HepG2 (cell line): Measurements from ENCODE around the gene ALG14. TPM values are rescaled to one million over a fixed set of nuclear protein-coding genes. Genes with fewer than 3 reads are reported as not detected.

Experiments
- CBFB ChIP-seq: sonication (generic); formaldehyde crosslinking; IDR thresholded peaks from 2 replicates; pipeline ENCODE4 v1.4.0; 2020; ENCODE audit warnings: missing genetic modification reagents
- DMAP1 ChIP-seq: IDR thresholded peaks from 2 replicates; pipeline ENCODE4 v1.6.1; 2016
- KMT2B ChIP-seq: IDR thresholded peaks from 2 replicates; pipeline ENCODE4 v1.6.1; 2016; ENCODE audit warnings: missing genetic modification reagents, missing compliant biosample characterization
- MYNN ChIP-seq: sonication (generic); formaldehyde crosslinking; IDR thresholded peaks from 2 replicates; pipeline ENCODE4 v1.4.0; 2020; ENCODE audit warnings: mild to moderate bottlenecking, low read depth, missing genetic modification reagents
- MZF1 ChIP-seq: sonication (generic); formaldehyde crosslinking; IDR thresholded peaks from 2 replicates; pipeline ENCODE4 v1.8.1; 2023; ENCODE audit warnings: mild to moderate bottlenecking, missing genetic modification reagents, borderline replicate concordance
- RXRB ChIP-seq: IDR thresholded peaks from 2 replicates; pipeline ENCODE4 v1.6.1; 2016; ENCODE audit warnings: borderline replicate concordance, missing genetic modification reagents, missing compliant biosample characterization
- TSC22D2 ChIP-seq: sonication (generic); formaldehyde crosslinking; IDR thresholded peaks from 2 replicates; pipeline ENCODE4 v1.5.1; 2020; ENCODE audit warnings: missing genetic modification reagents, mild to moderate bottlenecking, borderline replicate concordance
- UBTF ChIP-seq: sonication (generic); formaldehyde crosslinking; IDR thresholded peaks from 2 replicates; pipeline ENCODE4 v1.4.0; 2020; ENCODE audit warnings: mild to moderate bottlenecking, missing genetic modification reagents
- ZBTB39 ChIP-seq: sonication (generic); formaldehyde crosslinking; IDR thresholded peaks from 2 replicates; pipeline ENCODE4 v1.5.0; 2020; ENCODE audit warnings: missing genetic modification reagents
- ZBTB7B ChIP-seq: sonication (generic); formaldehyde crosslinking; IDR thresholded peaks from 2 replicates; pipeline ENCODE4 v1.4.0; 2020; ENCODE audit warnings: missing genetic modification reagents
- ZEB1 ChIP-seq: IDR thresholded peaks from 2 replicates; pipeline ENCODE4 v1.6.1; 2012; ENCODE audit warnings: mild to moderate bottlenecking, low read depth, inconsistent platforms; ENCODE audit not compliant: insufficient replicate concordance
- ZKSCAN1 ChIP-seq: fragments of 150-350 bp; IDR thresholded peaks from 2 replicates; pipeline ENCODE4 v1.6.1; 2014; ENCODE audit warnings: low read length
- ZNF557 ChIP-seq: sonication (generic); formaldehyde crosslinking; IDR thresholded peaks from 2 replicates; pipeline ENCODE4 v1.4.0; 2020; ENCODE audit warnings: missing genetic modification reagents
- ZNF605 ChIP-seq: sonication (generic); formaldehyde crosslinking; IDR thresholded peaks from 2 replicates; pipeline ENCODE4 v1.8.0; 2022; ENCODE audit warnings: mild to moderate bottlenecking, missing genetic modification reagents
- ZNF740 ChIP-seq: sonication (generic); formaldehyde crosslinking; IDR thresholded peaks from 2 replicates; pipeline ENCODE4 v1.4.0; 2020; ENCODE audit warnings: missing genetic modification reagents
- ZNF773 ChIP-seq: sonication (generic); formaldehyde crosslinking; IDR thresholded peaks from 2 replicates; pipeline ENCODE4 v1.4.0; 2020; ENCODE audit warnings: missing genetic modification reagents, borderline replicate concordance
- ZNF781 ChIP-seq: sonication (generic); formaldehyde crosslinking; IDR thresholded peaks from 2 replicates; pipeline ENCODE4 v1.5.1; 2020; ENCODE audit warnings: borderline replicate concordance, mild to moderate bottlenecking, missing genetic modification reagents; ENCODE audit errors: not compliant biosample characterization
- ZSCAN21 ChIP-seq: sonication (generic); formaldehyde crosslinking; IDR thresholded peaks from 2 replicates; pipeline ENCODE4 v1.8.0; 2022; ENCODE audit warnings: mild to moderate bottlenecking, missing genetic modification reagents, moderate library complexity, borderline replicate concordance
- polyA plus RNA-seq, 8 experiments: library from polyadenylated mRNA; depleted of rRNA in 3 of 8; stranded (reverse) in 7 of 8; unstranded in 1 of 8; fragments of >200 nt; fragmentation: Illumina TruSeq in 4 of 8; extraction: Trizol in 4 of 8; gene quantifications; 2 replicates each; pipeline versions ENCODE4 v1.2.1 to v1.2.3, GENCODE V29; 2011 to 2016; ENCODE audit warnings: low read depth in 4 of 8, missing spikeins in 1 of 8, mixed read lengths in 1 of 8; ENCODE audit not compliant: insufficient read depth in 1 of 8
- total RNA-seq, 5 experiments: library from RNA; depleted of rRNA; stranded (reverse); fragments of >200 nt; fragmentation: Illumina TruSeq; extraction: Trizol; gene quantifications; 2 replicates each; pipeline ENCODE4 v1.2.3, GENCODE V29; 2016; ENCODE audit warnings: low read depth in 1 of 5
- TF ChIP-seq, protein P1 (sequence below): sonication (generic); formaldehyde crosslinking; IDR thresholded peaks from 2 replicates; pipeline ENCODE4 v1.5.0; 2020; ENCODE audit warnings: mild to moderate bottlenecking, missing genetic modification reagents
- TF ChIP-seq, protein P2 (sequence below): sonication (generic); formaldehyde crosslinking; conservative IDR thresholded peaks from 2 replicates; pipeline ENCODE4 v1.8.0; 2022; ENCODE audit warnings: low read depth, missing genetic modification reagents
- TF ChIP-seq, protein P3 (sequence below): sonication (generic); formaldehyde crosslinking; IDR thresholded peaks from 2 replicates; pipeline ENCODE4 v1.8.1; 2023; ENCODE audit warnings: mild to moderate bottlenecking, missing genetic modification reagents

Gene ALG14
- total and polyA plus RNA-seq, 2 of the 13 experiments (the other 11 are each of a cell fraction or from before 2014, with no cell fraction given), result 4.5 to 12.7 TPM

DNA sequence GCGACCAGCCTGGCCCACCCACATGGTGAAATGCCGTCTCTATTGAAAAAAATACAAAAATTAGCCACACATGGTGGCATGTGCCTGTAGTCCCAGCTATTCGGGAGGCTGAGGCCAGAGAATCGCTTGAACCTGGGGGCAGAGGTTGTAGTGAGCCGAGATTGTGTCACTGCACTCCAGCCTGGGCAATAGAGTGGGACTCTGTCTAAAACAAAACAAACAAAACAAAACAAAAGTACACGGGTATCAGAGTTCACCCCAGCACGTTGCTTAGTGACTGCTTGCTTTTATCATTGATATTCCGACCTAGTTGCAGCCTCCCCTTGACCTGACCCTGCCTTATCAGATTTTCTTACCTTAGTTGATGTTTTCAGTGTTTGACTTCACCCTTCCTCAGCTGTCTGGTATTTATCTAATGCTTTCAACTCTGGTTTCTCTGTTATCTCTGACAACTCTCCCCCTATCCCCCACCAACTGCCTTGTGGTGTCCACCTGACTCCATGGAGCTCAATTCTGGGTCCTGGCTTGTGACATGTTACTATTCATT, 49.5 kb upstream of the ALG14 start (continued):
- TF ChIP-seq ZSCAN21 (CRISPR knock-in tag) (0 out of 2 replicates have a peak, but pooled peaks have one; percentile 50), ZBTB7B (CRISPR knock-in tag) (peak; percentile 86; the same call in 1 of the 2 replicates), KMT2B (CRISPR knock-in tag) (no peak; the same call in 1 of the 2 replicates), RXRB (CRISPR knock-in tag) (peak; percentile 97), ZNF781 (CRISPR knock-in tag) (peak; percentile 79), ZNF557 (CRISPR knock-in tag) (no peak), TSC22D2 (CRISPR knock-in tag) (no peak; the same call in 1 of the 2 replicates), MYNN (CRISPR knock-in tag) (peak; percentile 71; the same call in 1 of the 2 replicates), ZNF740 (CRISPR knock-in tag) (no peak), ZEB1 (peak; percentile 26), CBFB (CRISPR knock-in tag) (0 out of 2 replicates have a peak, but pooled peaks have one; percentile 55), ZKSCAN1 (no peak), ZNF773 (peak; percentile 22; the same call in 1 of the 2 replicates), UBTF (CRISPR knock-in tag) (peak; percentile 64), ZBTB39 (CRISPR knock-in tag) (peak; percentile 75), ZNF605 (CRISPR knock-in tag) (peak; percentile 78), DMAP1 (CRISPR knock-in tag) (peak; percentile 64; the same call in 1 of the 2 replicates), MZF1 (CRISPR knock-in tag) (no peak)
- TF ChIP-seq, protein P1, sequence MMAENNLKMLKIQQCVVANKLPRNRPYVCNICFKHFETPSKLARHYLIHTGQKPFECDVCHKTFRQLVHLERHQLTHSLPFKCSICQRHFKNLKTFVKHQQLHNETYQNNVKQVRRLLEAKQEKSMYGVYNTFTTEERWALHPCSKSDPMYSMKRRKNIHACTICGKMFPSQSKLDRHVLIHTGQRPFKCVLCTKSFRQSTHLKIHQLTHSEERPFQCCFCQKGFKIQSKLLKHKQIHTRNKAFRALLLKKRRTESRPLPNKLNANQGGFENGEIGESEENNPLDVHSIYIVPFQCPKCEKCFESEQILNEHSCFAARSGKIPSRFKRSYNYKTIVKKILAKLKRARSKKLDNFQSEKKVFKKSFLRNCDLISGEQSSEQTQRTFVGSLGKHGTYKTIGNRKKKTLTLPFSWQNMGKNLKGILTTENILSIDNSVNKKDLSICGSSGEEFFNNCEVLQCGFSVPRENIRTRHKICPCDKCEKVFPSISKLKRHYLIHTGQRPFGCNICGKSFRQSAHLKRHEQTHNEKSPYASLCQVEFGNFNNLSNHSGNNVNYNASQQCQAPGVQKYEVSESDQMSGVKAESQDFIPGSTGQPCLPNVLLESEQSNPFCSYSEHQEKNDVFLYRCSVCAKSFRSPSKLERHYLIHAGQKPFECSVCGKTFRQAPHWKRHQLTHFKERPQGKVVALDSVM (CRISPR knock-in tag), result peak; percentile 98
- TF ChIP-seq, protein P2, sequence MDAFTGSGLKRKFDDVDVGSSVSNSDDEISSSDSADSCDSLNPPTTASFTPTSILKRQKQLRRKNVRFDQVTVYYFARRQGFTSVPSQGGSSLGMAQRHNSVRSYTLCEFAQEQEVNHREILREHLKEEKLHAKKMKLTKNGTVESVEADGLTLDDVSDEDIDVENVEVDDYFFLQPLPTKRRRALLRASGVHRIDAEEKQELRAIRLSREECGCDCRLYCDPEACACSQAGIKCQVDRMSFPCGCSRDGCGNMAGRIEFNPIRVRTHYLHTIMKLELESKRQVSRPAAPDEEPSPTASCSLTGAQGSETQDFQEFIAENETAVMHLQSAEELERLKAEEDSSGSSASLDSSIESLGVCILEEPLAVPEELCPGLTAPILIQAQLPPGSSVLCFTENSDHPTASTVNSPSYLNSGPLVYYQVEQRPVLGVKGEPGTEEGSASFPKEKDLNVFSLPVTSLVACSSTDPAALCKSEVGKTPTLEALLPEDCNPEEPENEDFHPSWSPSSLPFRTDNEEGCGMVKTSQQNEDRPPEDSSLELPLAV, result no peak
- TF ChIP-seq, protein P3, sequence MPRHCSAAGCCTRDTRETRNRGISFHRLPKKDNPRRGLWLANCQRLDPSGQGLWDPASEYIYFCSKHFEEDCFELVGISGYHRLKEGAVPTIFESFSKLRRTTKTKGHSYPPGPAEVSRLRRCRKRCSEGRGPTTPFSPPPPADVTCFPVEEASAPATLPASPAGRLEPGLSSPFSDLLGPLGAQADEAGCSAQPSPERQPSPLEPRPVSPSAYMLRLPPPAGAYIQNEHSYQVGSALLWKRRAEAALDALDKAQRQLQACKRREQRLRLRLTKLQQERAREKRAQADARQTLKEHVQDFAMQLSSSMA (CRISPR knock-in tag), result 0 out of 2 replicates have a peak, but pooled peaks have one; percentile 49
